Liver (tissue), 3 donors: ENCODE data around the gene L3HYPDH.
A peak's percentile ranks its signal among the peaks of the same experiment; 100 is the strongest.

Source experiments
- CTCF ChIP-seq: fragments of 150-350 bp; IDR thresholded peaks from 2 replicates; pipeline ENCODE4 v1.5.1; 2017; ENCODE audit warnings: improper control_type of control experiment, low read depth, low read length; ENCODE audit not compliant: missing input control
- FOXA1 ChIP-seq: IDR thresholded peaks from 2 replicates; pipeline ENCODE4 v1.6.1; 2016; ENCODE audit warnings: antibody characterized with exemption
- GABPA ChIP-seq, 2 donors: IDR thresholded peaks in 1 of 2; conservative IDR thresholded peaks in 1 of 2; 2 replicates each; pipeline ENCODE4 v1.6.1; 2016; ENCODE audit warnings: antibody characterized with exemption in 2 of 2, mild to moderate bottlenecking in 1 of 2, moderate library complexity in 1 of 2
- RAD21 ChIP-seq, 2 donors: IDR thresholded peaks; 2 replicates each; pipeline ENCODE4 v1.6.1; 2016; ENCODE audit warnings: antibody characterized with exemption in 2 of 2, mild to moderate bottlenecking in 2 of 2
- REST ChIP-seq: IDR thresholded peaks from 2 replicates; pipeline ENCODE4 v1.6.1; 2016; ENCODE audit warnings: antibody characterized with exemption, mild to moderate bottlenecking
- SP1 ChIP-seq: IDR thresholded peaks from 2 replicates; pipeline ENCODE4 v1.6.1; 2018; ENCODE audit warnings: antibody characterized with exemption, mild to moderate bottlenecking
- TAF1 ChIP-seq: conservative IDR thresholded peaks from 2 replicates; pipeline ENCODE4 v1.6.1; 2016; ENCODE audit warnings: antibody characterized with exemption, mild to moderate bottlenecking
- YY1 ChIP-seq: IDR thresholded peaks from 2 replicates; pipeline ENCODE4 v1.6.1; 2016; ENCODE audit warnings: antibody characterized with exemption, mild to moderate bottlenecking
- TF ChIP-seq, protein P1 (sequence below): IDR thresholded peaks from 2 replicates; pipeline ENCODE4 v1.6.1; 2016; ENCODE audit warnings: antibody characterized with exemption
- TF ChIP-seq, protein P2 (sequence below): IDR thresholded peaks from 2 replicates; pipeline ENCODE4 v1.6.1; 2016; ENCODE audit warnings: antibody characterized with exemption
- donor health status: healthy.
- donor health status: healthy.

- TF ChIP-seq SP1 (no peak), CTCF (no peak), TAF1 (no peak), YY1 (no peak), RAD21 (IDR thresholded peaks at IDR 0.05) (peak; percentile 40 to 48), GABPA (IDR thresholded peaks at IDR 0.05 in 1 of 2, conservative IDR thresholded peaks at IDR 0.05 in 1 of 2) (no peak), REST (no peak), FOXA1 (no peak)
- TF ChIP-seq, protein P1, sequence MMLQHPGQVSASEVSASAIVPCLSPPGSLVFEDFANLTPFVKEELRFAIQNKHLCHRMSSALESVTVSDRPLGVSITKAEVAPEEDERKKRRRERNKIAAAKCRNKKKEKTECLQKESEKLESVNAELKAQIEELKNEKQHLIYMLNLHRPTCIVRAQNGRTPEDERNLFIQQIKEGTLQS, result no peak
- TF ChIP-seq, protein P2, sequence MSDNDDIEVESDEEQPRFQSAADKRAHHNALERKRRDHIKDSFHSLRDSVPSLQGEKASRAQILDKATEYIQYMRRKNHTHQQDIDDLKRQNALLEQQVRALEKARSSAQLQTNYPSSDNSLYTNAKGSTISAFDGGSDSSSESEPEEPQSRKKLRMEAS, result no peak
Observed at GRCh38 chr14:59428581-59429012, 55.6 kb downstream of the L3HYPDH start.
